H1 (cell line): ENCODE data around the gene LRRC74B. TPM values are rescaled to one million over a fixed set of nuclear protein-coding genes. Genes with fewer than 3 reads are reported as not detected.

Source experiments
- CTCF ChIA-PET: fragments of 300-600 bp; sonication (Branson Sonifier 250); formaldehyde crosslinking; loops from one replicate; lab custom pipeline; 2021; ENCODE audit not compliant: partially characterized antibody; lab: Charles Lee
- POLR2A ChIA-PET: fragments of 300-600 bp; sonication (Branson Sonifier 250); formaldehyde crosslinking; loops from one replicate; lab custom pipeline; 2021; ENCODE audit warnings: inconsistent platforms; ENCODE audit not compliant: partially characterized antibody; lab: Charles Lee
- DNase-seq, 2 experiments: peaks; one replicate each; pipeline versions ENCODE4 v3.0.0 to v3.0.0-alpha.2; 2010 to 2022; ENCODE audit warnings: low spot score in 2 of 2, low read depth in 1 of 2, mixed read lengths in 1 of 2
- FAIRE-seq: peaks from 2 replicates; lab custom pipeline; 2011; peaks lifted over from hg19 to GRCh38; lab: Jason Lieb, UNC
- H2AFZ ChIP-seq: 2 replicates; pipeline ENCODE4 v1.8.1; 2012; ENCODE audit warnings: low read length, inconsistent platforms
- H2AK5ac ChIP-seq: 2 replicates; pipeline ENCODE4 v1.6.1; 2013; ENCODE audit warnings: low read depth, low read length
- H2BK120ac ChIP-seq: replicated peaks from 2 replicates; pipeline ENCODE3; 2013; ENCODE audit warnings: low read depth, low read length, inconsistent platforms
- H2BK12ac ChIP-seq: 2 replicates; pipeline ENCODE4 v1.6.1; 2013; ENCODE audit warnings: low read depth, low read length
- H2BK15ac ChIP-seq: 2 replicates; pipeline ENCODE4 v1.6.1; 2013; ENCODE audit warnings: low read length
- H2BK20ac ChIP-seq: 2 replicates; pipeline ENCODE4 v1.6.1; 2013; ENCODE audit warnings: low read length
- H2BK5ac ChIP-seq: 2 replicates; pipeline ENCODE4 v1.6.1; 2013; ENCODE audit warnings: low read depth, low read length
- H3K14ac ChIP-seq: 2 replicates; pipeline ENCODE4 v1.6.1; 2013; ENCODE audit warnings: inconsistent platforms; ENCODE audit not compliant: insufficient read length
- H3K18ac ChIP-seq: 2 replicates; pipeline ENCODE4 v1.6.1; 2013; ENCODE audit warnings: low read length; ENCODE audit errors: extremely low read depth
- H3K23ac ChIP-seq: 2 replicates; pipeline ENCODE4 v1.6.1; 2013; ENCODE audit warnings: inconsistent platforms; ENCODE audit not compliant: insufficient read length
- H3K23me2 ChIP-seq: 2 replicates; pipeline ENCODE4 v1.6.1; 2013; ENCODE audit warnings: low read depth, low read length
- H3K27ac ChIP-seq: 2 replicates; pipeline ENCODE4 v1.6.1; 2011; ENCODE audit warnings: low read depth, low read length, inconsistent platforms
- H3K27me3 ChIP-seq, 4 experiments: replicated peaks in 1 of 4; 1 replicate in 1 of 4; 2 replicates in 3 of 4; pipeline versions ENCODE4 v1.6.1 to v1.8.1; 2011 to 2013; ENCODE audit warnings: low read length in 3 of 4, mild to moderate bottlenecking in 3 of 4, inconsistent platforms in 2 of 4, mixed read lengths in 2 of 4, moderate library complexity in 1 of 4; ENCODE audit not compliant: control insufficient read depth in 3 of 4, insufficient read depth in 3 of 4; ENCODE audit errors: extremely low read depth in 1 of 4
- H3K36me3 ChIP-seq, 4 experiments: 2 replicates each; pipeline versions ENCODE4 v1.6.1 to v1.8.1; 2011 to 2013; ENCODE audit warnings: mild to moderate bottlenecking in 4 of 4, low read length in 3 of 4, moderate library complexity in 2 of 4, control low read depth in 1 of 4, inconsistent platforms in 1 of 4; ENCODE audit not compliant: insufficient read depth in 4 of 4, control insufficient read depth in 2 of 4
- H3K4ac ChIP-seq: replicated peaks from 2 replicates; pipeline ENCODE3; 2013; ENCODE audit warnings: low read length, low read depth, mixed read lengths, inconsistent platforms; ENCODE audit not compliant: insufficient read length
- H3K4me1 ChIP-seq, 4 experiments: replicated peaks in 1 of 4; 1 replicate in 1 of 4; 2 replicates in 3 of 4; pipeline versions ENCODE4 v1.6.1 to v1.8.1; 2011 to 2013; ENCODE audit warnings: low read length in 3 of 4, inconsistent platforms in 2 of 4, mixed read lengths in 1 of 4; ENCODE audit not compliant: insufficient read depth in 4 of 4, control insufficient read depth in 3 of 4
- H3K4me2 ChIP-seq, 2 experiments: 2 replicates each; pipeline versions ENCODE4 v1.6.1 to v1.8.1; 2011 to 2013; ENCODE audit warnings: low read depth in 2 of 2, low read length in 2 of 2, control low read depth in 1 of 2, inconsistent platforms in 1 of 2, mild to moderate bottlenecking in 1 of 2; ENCODE audit not compliant: insufficient read depth in 1 of 2
- H3K4me3 ChIP-seq, 4 experiments: fragments of 200-600, 300-600 bp in 1 of 4; sonication (generic), shearing (Covaris generic), sonication (Bioruptor Twin) in 1 of 4; 2 replicates each; pipeline versions ENCODE4 v1.5.1 to v1.8.1; 2011 to 2016; ENCODE audit warnings: low read length in 4 of 4, low read depth in 3 of 4, control low read depth in 2 of 4, inconsistent platforms in 2 of 4, mild to moderate bottlenecking in 2 of 4, mixed read lengths in 1 of 4, moderate library complexity in 1 of 4; ENCODE audit not compliant: insufficient read depth in 2 of 4; ENCODE audit errors: extremely low read depth in 1 of 4
- H3K56ac ChIP-seq: replicated peaks from 2 replicates; pipeline ENCODE3; 2013; ENCODE audit warnings: low read depth, mild to moderate bottlenecking, mixed read lengths, low read length, inconsistent platforms; ENCODE audit not compliant: insufficient read length
- H3K79me1 ChIP-seq: 2 replicates; pipeline ENCODE4 v1.6.1; 2013; ENCODE audit warnings: low read depth, low read length, control low read depth
- H3K79me2 ChIP-seq, 2 experiments: 2 replicates each; pipeline versions ENCODE4 v1.6.1 to v1.8.1; 2012 to 2013; ENCODE audit warnings: low read length in 2 of 2, mild to moderate bottlenecking in 2 of 2, inconsistent platforms in 1 of 2; ENCODE audit not compliant: insufficient read depth in 2 of 2, control insufficient read depth in 1 of 2
- H3K9ac ChIP-seq, 4 experiments: replicated peaks in 1 of 4; 1 replicate in 1 of 4; 2 replicates in 3 of 4; pipeline versions ENCODE4 v1.6.1 to v1.8.1; 2011 to 2013; ENCODE audit warnings: low read depth in 3 of 4, low read length in 3 of 4, control low read depth in 2 of 4, mild to moderate bottlenecking in 2 of 4, moderate library complexity in 2 of 4, inconsistent platforms in 1 of 4; ENCODE audit errors: extremely low read depth in 1 of 4
- H3K9me3 ChIP-seq, 2 experiments: 2 replicates each; pipeline versions ENCODE4 v1.6.1 to v1.8.1; 2012 to 2013; ENCODE audit warnings: mild to moderate bottlenecking in 2 of 2, moderate library complexity in 2 of 2, control low read depth in 1 of 2, inconsistent platforms in 1 of 2, low read depth in 1 of 2, low read length in 1 of 2, mixed read lengths in 1 of 2; ENCODE audit not compliant: insufficient read depth in 2 of 2
- H4K20me1 ChIP-seq, 2 experiments: replicated peaks in 1 of 2; 2 replicates each; pipeline versions ENCODE3 to v1.8.1; 2011 to 2013; ENCODE audit warnings: inconsistent platforms in 2 of 2, low read length in 2 of 2, mild to moderate bottlenecking in 1 of 2; ENCODE audit not compliant: insufficient read depth in 2 of 2, control insufficient read depth in 1 of 2
- H4K5ac ChIP-seq: 2 replicates; pipeline ENCODE4 v1.6.1; 2013; ENCODE audit warnings: low read length, low read depth, mixed read lengths, inconsistent platforms; ENCODE audit not compliant: insufficient read length
- H4K8ac ChIP-seq: 2 replicates; pipeline ENCODE4 v1.8.0; 2013; ENCODE audit warnings: mild to moderate bottlenecking, moderate library complexity, low read length, inconsistent platforms; ENCODE audit not compliant: insufficient read depth; ENCODE audit errors: extremely low read depth
- H4K91ac ChIP-seq: replicated peaks from 2 replicates; pipeline ENCODE3; 2013; ENCODE audit warnings: low read length, mixed read lengths, inconsistent platforms; ENCODE audit not compliant: insufficient read length
- ASH2L ChIP-seq: fragments of 200-600, 300-600 bp; sonication (generic); IDR thresholded peaks from one replicate; pipeline ENCODE4 v1.7.1; 2017; ENCODE audit warnings: low read length
- E2F6 ChIP-seq: IDR thresholded peaks from 2 replicates; pipeline ENCODE4 v1.6.1; 2012; ENCODE audit warnings: inconsistent platforms
- EZH2 ChIP-seq: fragments of 200-600 bp; sonication (generic); IDR thresholded peaks from 2 replicates; pipeline ENCODE4 v1.7.1; 2012; ENCODE audit warnings: low read depth, mild to moderate bottlenecking, moderate library complexity, low read length, inconsistent platforms; ENCODE audit not compliant: severe bottlenecking
- JUND ChIP-seq: IDR thresholded peaks from 2 replicates; pipeline ENCODE4 v1.6.1; 2011; ENCODE audit warnings: mild to moderate bottlenecking, improper control_type of control experiment, low read length
- KDM4A ChIP-seq: IDR thresholded peaks from one replicate; pipeline ENCODE4 v1.7.1; 2012; ENCODE audit warnings: low read depth, mild to moderate bottlenecking, moderate library complexity, low read length, inconsistent platforms; ENCODE audit not compliant: severe bottlenecking
- MAX ChIP-seq: IDR thresholded peaks from 2 replicates; pipeline ENCODE4 v1.6.1; 2012; ENCODE audit warnings: inconsistent platforms
- SUZ12 ChIP-seq: fragments of 200-600 bp; sonication (generic); IDR thresholded peaks from 2 replicates; pipeline ENCODE4 v1.6.1; 2012; ENCODE audit warnings: mild to moderate bottlenecking, inconsistent platforms, low read length, moderate library complexity, mixed read lengths
- TEAD4 ChIP-seq: IDR thresholded peaks from 2 replicates; pipeline ENCODE4 v1.6.1; 2012; ENCODE audit warnings: low read depth, low read length, inconsistent platforms, mixed read lengths
- WGBS, 2 experiments: shearing (Covaris generic) in 1 of 2; methylation state at CpG; one replicate each; pipeline versions ENCODE4 v1.1.6 to v1.1.7; 2013 to 2015; ENCODE audit warnings: low lambda C conversion rate in 2 of 2, mixed read lengths in 2 of 2, inconsistent platforms in 1 of 2, low coverage in 1 of 2, missing lambda C conversion rate in 1 of 2; ENCODE audit not compliant: insufficient replicate concordance in 2 of 2, insufficient coverage in 1 of 2, insufficient read length in 1 of 2; ENCODE audit errors: extremely low coverage in 1 of 2, missing lambda C conversion rate in 1 of 2; 5-methylcytosine and 5-hydroxymethylcytosine counted together
- polyA plus RNA-seq, 7 experiments: library from polyadenylated mRNA; depleted of rRNA in 3 of 7; stranded (reverse) in 5 of 7; unstranded in 2 of 7; fragments of >200 nt in 5 of 7; fragments of 200-250 nt in 2 of 7; gene quantifications; 1 replicate in 5 of 7; 2 replicates in 1 of 7; 4 replicates in 1 of 7; pipeline versions ENCODE4 v1.2.1 to v1.2.3, GENCODE V29; 2011 to 2013; ENCODE audit warnings: missing spikeins in 2 of 7, mixed read lengths in 2 of 7
- total RNA-seq: library from RNA; stranded (reverse); fragmentation: NEBNext Ultra II Directional; extraction: Animal tissue kit (Norgen Biotek cat#: 25700); gene quantifications from 2 replicates; pipeline ENCODE4 v1.2.1, GENCODE V29; 2021

LRRC74B gene
- total and polyA plus RNA-seq, 2 of the 8 experiments (the other 6 are each of a cell fraction or from before 2014, with no cell fraction given) = not detected

GRCh38 chr22:21032037-21032867, 13.5 kb upstream of the LRRC74B start, which contains the start of gene SLC7A4:
SLC7A4 (minus strand) TSS chr22:21032561; CDS start chr22:21031812, 749 bp downstream.
- Histone ChIP-seq H3K9me3 (no peaks in the 10 kb centered on the region), H4K91ac (no peak within 1 kb of the TSS), H3K27me3 (peaks cover 6 to 31% (median 26%) of the 10 kb centered on the region in 4 experiments), H3K36me3 (no peaks in the 10 kb centered on the region), H2AK5ac (no peak within 1 kb of the TSS), H3K79me1 (no peaks in the 10 kb centered on the region), H3K4me1 (peaks cover 0 to 4% (median 2%) of the 10 kb centered on the region in 4 experiments; a peak in 3 of 7 replicates), H3K79me2 (no peaks in the 10 kb centered on the region), H4K8ac (peak within 1 kb of the TSS; percentile 51), H2BK12ac (peak within 1 kb of the TSS; percentile 39; the same call in 1 of the 2 replicates), H2BK120ac (no peak within 1 kb of the TSS), H3K4me2 (peak within 1 kb of the TSS; percentile 65 to 78), H3K14ac (no peak within 1 kb of the TSS), H4K20me1 (no peaks in the 10 kb centered on the region), H4K5ac (no peak within 1 kb of the TSS), H3K9ac (no peak within 1 kb of the TSS), H2BK15ac (no peak within 1 kb of the TSS; the same call in 1 of the 2 replicates), H3K56ac (no peak within 1 kb of the TSS), H3K4me3 (peak within 1 kb of the TSS; percentile 45 to 70 (median 49)), H3K23me2 (peaks cover 9% of the 10 kb centered on the region; the same call in 1 of the 2 replicates), H3K23ac (no peak within 1 kb of the TSS), H3K4ac (no peak within 1 kb of the TSS), H2BK5ac (no peak within 1 kb of the TSS), H2AFZ (peak within 1 kb of the TSS; percentile 89), H3K27ac (no peak within 1 kb of the TSS), H3K18ac (peak within 1 kb of the TSS; percentile 32), H2BK20ac (0 out of 2 replicates have a peak within 1 kb of the TSS, but pooled peaks have one; percentile 32)
- TF ChIP-seq E2F6 (0 out of 2 replicates have a peak, but pooled peaks have one; percentile 34), MAX (peak; percentile 33; the same call in 1 of the 2 replicates), ASH2L (peak; percentile 32), KDM4A (peak; percentile 71), SUZ12 (peak; percentile 65), JUND (no peak), TEAD4 (no peak), EZH2 (peak; percentile 61)
- POLR2A ChIA-PET = no interaction called here
- 9% methylated on average over 29 of the region's 59 CpGs; no CpG with 5 or more reads in 1 of the 2 experiments for WGBS, 2 experiments
- peak in 1 of 2 experiments; percentile 67 for DNase-seq
- CTCF ChIA-PET = interaction anchor here (1.0 to 5.5 kb wide), 5 partner anchors 11 to 20 kb away, joined by 3 to 37 read pairs (median 3); partner anchors contain the start of genes LRRC74B and P2RX6
- no peak for FAIRE-seq
